BLaER1 (cell line): ENCODE results near the gene MEIS1.

Experiments used
- H3K27ac ChIP-seq: shearing (Covaris generic); formaldehyde crosslinking; 2 replicates; pipeline ENCODE4 v1.8.1; 2022
- H3K27me3 ChIP-seq: shearing (Covaris generic); formaldehyde crosslinking; 2 replicates; pipeline ENCODE4 v1.8.1; 2022
- H3K36me3 ChIP-seq: shearing (Covaris generic); formaldehyde crosslinking; 2 replicates; pipeline ENCODE4 v1.8.1; 2022
- H3K4me1 ChIP-seq: shearing (Covaris generic); formaldehyde crosslinking; 2 replicates; pipeline ENCODE4 v1.8.1; 2022
- H3K4me2 ChIP-seq: shearing (Covaris generic); formaldehyde crosslinking; 2 replicates; pipeline ENCODE4 v1.8.1; 2022
- H3K4me3 ChIP-seq: shearing (Covaris generic); formaldehyde crosslinking; 2 replicates; pipeline ENCODE4 v1.8.1; 2022
- H3K9ac ChIP-seq: shearing (Covaris generic); formaldehyde crosslinking; 2 replicates; pipeline ENCODE4 v1.8.1; 2022
- H3K9me3 ChIP-seq: shearing (Covaris generic); formaldehyde crosslinking; 2 replicates; pipeline ENCODE4 v1.8.1; 2022
- H4K20me1 ChIP-seq: shearing (Covaris generic); formaldehyde crosslinking; 2 replicates; pipeline ENCODE4 v1.8.1; 2022
- Cebpa-rat ChIP-seq: shearing (Covaris generic); IDR thresholded peaks from 2 replicates; pipeline ENCODE4 v1.8.1; 2022

MEIS1 gene

DNA sequence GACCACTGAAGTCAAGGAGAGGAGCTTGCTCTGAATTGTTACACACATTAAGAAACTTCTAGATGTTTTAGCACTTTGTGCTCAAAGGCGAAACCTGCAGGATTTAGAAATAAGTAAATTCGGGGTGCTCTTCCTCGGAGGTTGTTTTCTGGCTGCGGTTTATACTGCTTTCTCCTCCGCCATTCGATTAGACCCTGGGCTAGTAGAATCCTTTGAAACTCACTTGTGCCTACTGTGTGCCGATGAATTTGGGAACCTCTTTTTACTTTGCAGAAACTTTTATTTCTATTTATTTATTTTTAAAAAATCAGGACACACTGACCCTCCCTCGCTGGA is 3.5 kb downstream of the MEIS1 start:
- Histone ChIP-seq H3K9ac (no peak overlapping the region), H4K20me1 (peaks cover 89% of the 10 kb centered on the region), H3K9me3 (peaks cover 4% of the 10 kb centered on the region; the same call in 1 of the 2 replicates), H3K4me1 (peaks cover 19% of the 10 kb centered on the region), H3K4me3 (no peak overlapping the region), H3K36me3 (no peaks in the 10 kb centered on the region), H3K27ac (no peak overlapping the region), H3K4me2 (no peak overlapping the region), H3K27me3 (peaks cover 100% of the 10 kb centered on the region)
- no peak for TF ChIP-seq Cebpa-rat

- Histone ChIP-seq H3K27ac (no peak overlapping the region), H3K9me3 (peaks cover 4% of the 10 kb centered on the region; the same call in 1 of the 2 replicates), H4K20me1 (peaks cover 84% of the 10 kb centered on the region), H3K4me3 (no peak overlapping the region), H3K27me3 (peaks cover 100% of the 10 kb centered on the region), H3K4me1 (peaks cover 12% of the 10 kb centered on the region), H3K4me2 (no peak overlapping the region), H3K36me3 (no peaks in the 10 kb centered on the region), H3K9ac (no peak overlapping the region)
- no peak for TF ChIP-seq Cebpa-rat
Observed at GRCh38 chr2:66438891-66439811, 4.2 kb downstream of the MEIS1 start.

GRCh38 chr2:66439812-66440542 is 5.1 kb downstream of the MEIS1 start:
- no peak overlapping the region for H3K4me2 ChIP-seq
- H3K9ac ChIP-seq: no peak overlapping the region
- peaks cover 4% of the 10 kb centered on the region; the same call in 1 of the 2 replicates for H3K4me1 ChIP-seq
- peaks cover 75% of the 10 kb centered on the region for H4K20me1 ChIP-seq
- no peak overlapping the region for H3K27ac ChIP-seq
- no peak for TF ChIP-seq Cebpa-rat
- H3K4me3 ChIP-seq: no peak overlapping the region
- H3K36me3 ChIP-seq: no peaks in the 10 kb centered on the region
- peaks cover 98% of the 10 kb centered on the region for H3K27me3 ChIP-seq
- H3K9me3 ChIP-seq: peaks cover 13% of the 10 kb centered on the region

DNA sequence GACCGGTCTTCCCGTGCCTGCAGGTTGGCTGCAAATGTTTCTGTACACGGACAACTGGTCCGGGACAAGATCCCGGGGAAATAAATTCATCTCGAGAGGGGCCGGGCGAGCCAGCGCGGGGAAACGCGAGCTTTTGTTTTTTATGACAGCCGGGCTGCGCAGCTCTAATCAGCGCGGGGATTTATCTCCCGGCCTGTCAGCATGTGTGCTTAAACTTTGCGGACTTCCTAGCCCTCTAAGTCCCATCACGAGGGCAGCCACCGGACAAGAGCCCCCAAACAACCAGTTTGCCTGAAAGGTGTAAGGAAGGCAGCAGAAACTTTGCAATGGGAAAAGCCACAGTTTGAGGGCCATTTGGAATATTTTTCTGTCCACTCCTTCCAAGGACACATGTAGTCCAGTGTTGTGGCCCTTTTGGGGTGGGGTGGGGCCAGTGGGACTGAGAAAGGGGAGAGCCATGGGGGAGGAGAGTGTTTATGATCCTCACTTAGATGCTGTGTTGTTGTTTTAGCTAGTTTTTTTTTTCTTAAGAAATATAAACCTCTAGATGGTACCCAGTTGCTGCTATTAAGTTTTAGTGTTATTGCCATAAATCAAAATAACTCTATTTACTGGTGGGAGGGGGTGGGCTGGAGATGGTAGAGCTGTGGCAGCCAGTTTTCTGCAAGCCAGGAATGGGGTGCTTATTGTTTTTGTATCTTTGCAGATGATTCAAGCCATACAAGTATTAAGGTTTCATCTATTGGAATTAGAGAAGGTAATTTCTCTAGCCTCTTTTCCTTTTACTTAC is 6.0 kb downstream of the MEIS1 start:
- peaks cover 98% of the 10 kb centered on the region for H3K27me3 ChIP-seq
- H3K4me3 ChIP-seq: no peak overlapping the region
- no peak overlapping the region for H3K9ac ChIP-seq
- H3K4me2 ChIP-seq: no peak overlapping the region
- peaks cover 66% of the 10 kb centered on the region for H4K20me1 ChIP-seq
- H3K4me1 ChIP-seq: no peaks in the 10 kb centered on the region
- H3K27ac ChIP-seq: no peak overlapping the region
- TF ChIP-seq Cebpa-rat: no peak
- H3K36me3 ChIP-seq: no peaks in the 10 kb centered on the region
- peaks cover 22% of the 10 kb centered on the region for H3K9me3 ChIP-seq

DNA sequence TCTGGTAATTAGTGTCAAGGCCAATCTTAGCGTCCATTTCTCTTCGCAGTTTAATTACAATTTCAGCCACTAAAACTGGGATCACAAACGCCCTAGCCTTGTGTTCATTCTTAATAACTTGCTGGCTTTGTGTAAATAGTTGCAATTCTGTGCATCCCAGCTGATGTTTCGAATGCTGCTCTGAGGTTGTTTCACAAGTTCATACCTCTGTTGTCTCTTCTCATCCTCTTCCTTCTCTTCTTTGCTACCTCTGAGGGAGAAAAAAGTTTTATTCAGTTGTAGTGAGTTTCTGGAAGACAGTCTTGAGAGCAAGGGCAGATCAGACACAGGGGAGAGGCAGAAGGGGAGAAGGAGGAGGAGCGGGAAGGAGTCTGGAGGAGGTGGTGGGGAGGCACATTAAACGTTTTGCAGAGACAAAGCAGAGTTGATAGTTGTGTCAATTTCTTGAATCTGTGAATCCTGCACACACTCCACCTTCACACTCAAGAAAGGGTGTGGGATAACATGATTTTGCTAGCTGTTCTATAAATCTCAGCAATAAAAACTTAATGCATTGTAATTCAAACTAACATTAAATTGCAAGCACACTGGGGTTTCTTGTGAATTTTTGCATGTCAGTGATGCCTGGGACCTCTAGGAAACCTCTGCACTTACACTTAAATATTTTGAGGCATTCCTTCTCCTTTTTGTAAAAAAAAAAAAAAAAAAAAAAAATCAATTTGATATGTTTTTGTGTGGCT is 6.8 kb downstream of the MEIS1 start:
- no peak overlapping the region for H3K4me3 ChIP-seq
- H3K9ac ChIP-seq: no peak overlapping the region
- TF ChIP-seq Cebpa-rat: no peak
- no peaks in the 10 kb centered on the region for H3K4me1 ChIP-seq
- no peak overlapping the region for H3K27ac ChIP-seq
- H3K36me3 ChIP-seq: no peaks in the 10 kb centered on the region
- peaks cover 27% of the 10 kb centered on the region for H3K9me3 ChIP-seq
- peaks cover 58% of the 10 kb centered on the region for H4K20me1 ChIP-seq
- H3K4me2 ChIP-seq: no peak overlapping the region
- H3K27me3 ChIP-seq: peaks cover 97% of the 10 kb centered on the region

- Histone ChIP-seq H3K27me3 (peaks cover 91% of the 10 kb centered on the region), H3K4me3 (no peak overlapping the region), H3K4me1 (no peaks in the 10 kb centered on the region), H3K9me3 (peaks cover 27% of the 10 kb centered on the region), H3K27ac (no peak overlapping the region), H4K20me1 (peaks cover 49% of the 10 kb centered on the region), H3K4me2 (no peak overlapping the region), H3K36me3 (no peaks in the 10 kb centered on the region), H3K9ac (no peak overlapping the region)
- no peak for TF ChIP-seq Cebpa-rat
Observed at GRCh38 chr2:66442516-66443185, 7.7 kb downstream of the MEIS1 start.

DNA sequence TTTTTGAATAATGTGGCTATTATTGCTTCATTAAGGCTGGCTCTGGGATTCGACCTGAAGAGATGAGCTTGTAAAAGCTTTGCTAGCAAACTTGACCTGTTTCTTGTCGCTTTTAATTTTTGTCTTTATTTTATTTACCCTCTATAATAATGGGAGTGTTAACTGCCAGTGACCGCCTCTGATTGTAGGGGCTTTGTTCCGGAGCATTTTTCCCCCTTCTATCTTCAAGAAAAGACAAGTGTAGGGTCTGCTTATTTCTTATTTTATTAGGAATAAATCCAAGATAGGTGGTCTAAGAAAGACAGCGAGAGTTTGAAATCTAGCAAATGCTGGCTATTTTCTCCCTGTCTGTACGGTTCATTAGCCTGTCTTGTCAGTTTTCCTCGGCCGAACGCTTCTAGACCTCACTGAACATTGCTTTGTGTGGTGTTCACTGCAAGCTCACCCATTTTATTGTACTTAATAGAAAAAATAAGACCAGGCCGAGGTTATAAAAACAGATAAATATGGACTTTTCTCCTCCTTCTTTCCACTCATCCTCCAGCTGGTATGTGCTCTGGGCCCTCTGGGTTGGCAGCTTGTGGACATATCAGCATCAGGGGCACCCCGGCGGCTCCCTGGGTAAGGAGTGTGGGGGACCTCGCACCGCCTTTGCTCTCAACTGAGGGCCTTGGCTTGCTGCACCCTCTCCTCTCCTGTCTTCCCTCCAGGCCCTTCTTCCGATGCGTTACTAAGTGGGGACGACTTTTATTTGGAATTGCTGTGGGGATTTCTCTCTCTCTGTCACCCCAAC is 8.5 kb downstream of the MEIS1 start:
- Histone ChIP-seq H3K27ac (no peak overlapping the region), H4K20me1 (peaks cover 41% of the 10 kb centered on the region), H3K9me3 (peaks cover 27% of the 10 kb centered on the region), H3K4me3 (no peak overlapping the region), H3K4me2 (no peak overlapping the region), H3K36me3 (no peaks in the 10 kb centered on the region), H3K4me1 (no peaks in the 10 kb centered on the region), H3K27me3 (peaks cover 83% of the 10 kb centered on the region), H3K9ac (no peak overlapping the region)
- no peak for TF ChIP-seq Cebpa-rat
